Ectodermal cell (in vitro differentiated cells): ENCODE measurements around the gene HAGH.
A peak's percentile ranks its signal among the peaks of the same experiment; 100 is the strongest.

Experiments
- H3K27ac ChIP-seq: 2 replicates; pipeline ENCODE4 v1.7.0; 2013; ENCODE audit warnings: mild to moderate bottlenecking, low read depth, low read length; ENCODE audit not compliant: insufficient read depth, poor library complexity, severe bottlenecking
- H3K27me3 ChIP-seq: 2 replicates; pipeline ENCODE4 v1.7.0; 2013; ENCODE audit warnings: mild to moderate bottlenecking, low read length; ENCODE audit not compliant: insufficient read depth, control insufficient read depth, poor library complexity, severe bottlenecking
- H3K36me3 ChIP-seq: one replicate; pipeline ENCODE4 v1.7.0; 2013; ENCODE audit warnings: low read length; ENCODE audit not compliant: control insufficient read depth, insufficient read depth
- H3K4me1 ChIP-seq: one replicate; pipeline ENCODE4 v1.7.0; 2013; ENCODE audit warnings: low read length; ENCODE audit not compliant: control insufficient read depth, insufficient read depth
- H3K4me3 ChIP-seq: 2 replicates; pipeline ENCODE4 v1.7.0; 2013; ENCODE audit warnings: low read depth, low read length, control low read depth; ENCODE audit not compliant: insufficient read depth
- H3K9me3 ChIP-seq: 2 replicates; pipeline ENCODE4 v1.7.0; 2013; ENCODE audit warnings: mild to moderate bottlenecking, low read length, moderate library complexity; ENCODE audit not compliant: control insufficient read depth
- WGBS, 2 experiments: methylation state at CpG; one replicate each; pipeline ENCODE4 v1.1.7; 2013; ENCODE audit warnings: missing lambda C conversion rate in 2 of 2; 5-methylcytosine and 5-hydroxymethylcytosine counted together

The HAGH gene

GRCh38 chr16:1772908-1773702, 53.5 kb downstream of the HAGH start, which contains the start of gene MRPS34:
Gene MRPS34 (minus strand): TSS chr16:1773134. CDS start chr16:1773119, 15 bp downstream.
- Histone ChIP-seq H3K9me3 (no peaks in the 10 kb centered on the region), H3K27ac (peak within 1 kb of the TSS; percentile 84), H3K36me3 (peaks cover 16% of the 10 kb centered on the region), H3K4me3 (peak within 1 kb of the TSS; percentile 71), H3K27me3 (no peaks in the 10 kb centered on the region), H3K4me1 (peaks cover 14% of the 10 kb centered on the region)
- 0% methylated on average over 108 of the region's 108 CpGs for WGBS, 2 experiments

- H3K36me3 ChIP-seq, result peaks cover 13% of the 10 kb centered on the region
- H3K4me3 ChIP-seq, result peak within 1 kb of the TSS; percentile 71
- peaks cover 14% of the 10 kb centered on the region for H3K4me1 ChIP-seq
- WGBS, 2 experiments, result 1% methylated on average over 53 of the region's 53 CpGs
- H3K9me3 ChIP-seq, result no peaks in the 10 kb centered on the region
- H3K27me3 ChIP-seq, result no peaks in the 10 kb centered on the region
- H3K27ac ChIP-seq, result peak within 1 kb of the TSS; percentile 84
Measured at GRCh38 chr16:1772362-1772907, 54.2 kb downstream of the HAGH start, which contains the start of gene EME2. Gene EME2 (plus strand): TSS chr16:1772810. CDS start chr16:1773228, 418 bp downstream.

- H3K4me3 ChIP-seq, result peak overlapping the region; percentile 71
- no peak overlapping the region for H3K27ac ChIP-seq
- 3 to 4% methylated on average over 22 of the region's 22 CpGs for WGBS, 2 experiments
- H3K27me3 ChIP-seq, result no peaks in the 10 kb centered on the region
- peaks cover 14% of the 10 kb centered on the region for H3K4me1 ChIP-seq
- peaks cover 16% of the 10 kb centered on the region for H3K36me3 ChIP-seq
- H3K9me3 ChIP-seq, result no peaks in the 10 kb centered on the region
Measured at GRCh38 chr16:1771864-1772361, 54.7 kb downstream of the HAGH start.

- no peaks in the 10 kb centered on the region for H3K9me3 ChIP-seq
- H3K36me3 ChIP-seq, result peaks cover 14% of the 10 kb centered on the region
- WGBS, 2 experiments, result 0 to 1% methylated on average over 71 to 78 of the region's 79 CpGs
- H3K27me3 ChIP-seq, result no peaks in the 10 kb centered on the region
- no peak within 1 kb of the TSS for H3K27ac ChIP-seq
- H3K4me1 ChIP-seq, result peaks cover 14% of the 10 kb centered on the region
- H3K4me3 ChIP-seq, result peak within 1 kb of the TSS; percentile 71
Measured at GRCh38 chr16:1771188-1771863, 55.3 kb downstream of the HAGH start, which contains the start of gene NME3. Gene NME3 (minus strand): TSS chr16:1771543. CDS start chr16:1771534, 9 bp downstream.

GRCh38 chr16:1770328-1771187, 56.1 kb downstream of the HAGH start:
- Histone ChIP-seq H3K4me3 (peak overlapping the region; percentile 71), H3K4me1 (peaks cover 14% of the 10 kb centered on the region), H3K36me3 (peaks cover 18% of the 10 kb centered on the region), H3K27me3 (no peaks in the 10 kb centered on the region), H3K9me3 (no peaks in the 10 kb centered on the region), H3K27ac (no peak overlapping the region)
- 21% methylated on average over 81 of the region's 81 CpGs for WGBS, 2 experiments

GRCh38 chr16:1769402-1770300, 57.0 kb downstream of the HAGH start:
- Histone ChIP-seq H3K4me1 (peaks cover 14% of the 10 kb centered on the region), H3K9me3 (no peaks in the 10 kb centered on the region), H3K27ac (no peak overlapping the region), H3K27me3 (no peaks in the 10 kb centered on the region), H3K36me3 (peaks cover 22% of the 10 kb centered on the region), H3K4me3 (no peak overlapping the region)
- WGBS, 2 experiments, result 90 to 91% methylated on average over 27 of the region's 27 CpGs

GRCh38 chr16:1768767-1769401, 57.7 kb downstream of the HAGH start:
- H3K27ac ChIP-seq, result no peak overlapping the region
- H3K4me3 ChIP-seq, result no peak overlapping the region
- no peaks in the 10 kb centered on the region for H3K27me3 ChIP-seq
- peaks cover 10% of the 10 kb centered on the region for H3K4me1 ChIP-seq
- WGBS, 2 experiments, result 92 to 93% methylated on average over 26 of the region's 26 CpGs
- H3K36me3 ChIP-seq, result peaks cover 22% of the 10 kb centered on the region
- H3K9me3 ChIP-seq, result no peaks in the 10 kb centered on the region

GRCh38 chr16:1768061-1768766, 58.4 kb downstream of the HAGH start:
- H3K4me3 ChIP-seq, result no peak overlapping the region
- 92% methylated on average over 41 of the region's 41 CpGs for WGBS, 2 experiments
- no peaks in the 10 kb centered on the region for H3K9me3 ChIP-seq
- peaks cover 22% of the 10 kb centered on the region for H3K36me3 ChIP-seq
- H3K27ac ChIP-seq, result no peak overlapping the region
- H3K27me3 ChIP-seq, result no peaks in the 10 kb centered on the region
- H3K4me1 ChIP-seq, result peaks cover 8% of the 10 kb centered on the region
